ENCODE data around the gene CABP7. TPM values are rescaled to one million over a fixed set of nuclear protein-coding genes. Genes with fewer than 3 reads are reported as not detected.

CABP7 gene
- total RNA-seq, 1 donor from 2014 or later = not detected

DNA sequence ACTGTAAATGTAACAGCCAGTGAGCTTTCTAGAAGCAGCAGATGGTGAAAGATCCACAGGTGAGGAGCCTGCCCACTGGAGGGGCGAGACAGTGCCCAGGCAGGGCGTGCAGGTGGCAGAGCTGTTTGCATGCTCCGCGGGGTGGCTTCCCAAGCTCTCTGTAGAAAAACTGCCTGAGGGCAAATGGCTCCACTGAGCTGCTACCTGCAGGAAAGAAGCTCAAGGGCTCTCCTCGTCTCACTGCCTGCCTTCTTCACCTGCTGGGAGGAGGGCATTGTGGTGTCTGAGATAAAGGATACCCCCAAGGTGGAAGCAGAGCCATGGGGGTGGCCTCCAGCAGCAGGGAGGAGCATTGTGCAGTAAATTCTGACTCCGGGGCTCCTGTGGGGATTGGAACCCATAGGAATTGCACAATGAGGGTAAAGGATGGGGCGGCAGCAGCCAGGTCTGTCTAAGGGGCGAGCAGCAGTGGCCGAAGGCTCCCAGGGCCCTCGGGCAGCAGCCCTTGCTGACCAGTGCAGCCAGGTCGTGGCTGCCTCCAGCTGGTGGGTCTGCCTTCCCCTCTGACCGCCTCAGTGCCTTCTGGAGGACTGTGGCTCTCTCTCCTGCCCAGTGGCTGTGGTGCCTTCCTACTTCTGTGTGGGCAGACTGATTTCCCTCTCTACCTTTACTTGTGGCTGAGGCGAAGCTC, 28.0 kb upstream of the CABP7 start:
- no peaks in the 10 kb centered on the region for H3K27me3 Mint-ChIP-seq (ENCODE audit: unreplicated experiment)
- H3K27ac Mint-ChIP-seq (ENCODE audit: unreplicated experiment) = no peak overlapping the region
- H3K4me3 Mint-ChIP-seq (ENCODE audit: unreplicated experiment) = no peak overlapping the region
- no peaks in the 10 kb centered on the region for H3K9me3 Mint-ChIP-seq (ENCODE audit: unreplicated experiment)
- peaks cover 19% of the 10 kb centered on the region for H3K36me3 Mint-ChIP-seq (ENCODE audit: unreplicated experiment)
- no peak for DNase-seq (ENCODE audit: extremely low spot score, unreplicated experiment)
- H3K4me1 Mint-ChIP-seq (ENCODE audit: unreplicated experiment) = peaks cover 12% of the 10 kb centered on the region
- TF ChIP-seq, protein P1, sequence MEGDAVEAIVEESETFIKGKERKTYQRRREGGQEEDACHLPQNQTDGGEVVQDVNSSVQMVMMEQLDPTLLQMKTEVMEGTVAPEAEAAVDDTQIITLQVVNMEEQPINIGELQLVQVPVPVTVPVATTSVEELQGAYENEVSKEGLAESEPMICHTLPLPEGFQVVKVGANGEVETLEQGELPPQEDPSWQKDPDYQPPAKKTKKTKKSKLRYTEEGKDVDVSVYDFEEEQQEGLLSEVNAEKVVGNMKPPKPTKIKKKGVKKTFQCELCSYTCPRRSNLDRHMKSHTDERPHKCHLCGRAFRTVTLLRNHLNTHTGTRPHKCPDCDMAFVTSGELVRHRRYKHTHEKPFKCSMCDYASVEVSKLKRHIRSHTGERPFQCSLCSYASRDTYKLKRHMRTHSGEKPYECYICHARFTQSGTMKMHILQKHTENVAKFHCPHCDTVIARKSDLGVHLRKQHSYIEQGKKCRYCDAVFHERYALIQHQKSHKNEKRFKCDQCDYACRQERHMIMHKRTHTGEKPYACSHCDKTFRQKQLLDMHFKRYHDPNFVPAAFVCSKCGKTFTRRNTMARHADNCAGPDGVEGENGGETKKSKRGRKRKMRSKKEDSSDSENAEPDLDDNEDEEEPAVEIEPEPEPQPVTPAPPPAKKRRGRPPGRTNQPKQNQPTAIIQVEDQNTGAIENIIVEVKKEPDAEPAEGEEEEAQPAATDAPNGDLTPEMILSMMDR (IDR thresholded peaks at IDR 0.05) = no peak

DNA sequence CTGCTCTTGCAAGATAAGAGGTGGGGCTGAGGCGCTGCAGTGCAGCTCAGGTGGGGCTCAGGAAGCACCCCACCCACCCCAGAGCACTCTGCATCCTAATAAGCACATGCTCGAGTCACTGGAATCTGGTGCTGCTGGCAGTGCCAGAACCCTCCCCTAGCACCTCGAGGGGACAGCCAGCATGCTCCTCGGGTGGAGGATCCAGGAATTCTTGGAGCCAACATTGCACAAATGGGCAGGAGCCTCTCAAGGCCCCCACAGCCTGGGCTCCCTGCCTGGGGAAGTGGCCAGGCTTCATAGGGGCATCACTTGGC, 27.5 kb upstream of the CABP7 start:
- H3K27ac Mint-ChIP-seq (ENCODE audit: unreplicated experiment) = no peak overlapping the region
- TF ChIP-seq, protein P1 (IDR thresholded peaks at IDR 0.05) = no peak
- H3K4me3 Mint-ChIP-seq (ENCODE audit: unreplicated experiment) = no peak overlapping the region
- no peaks in the 10 kb centered on the region for H3K27me3 Mint-ChIP-seq (ENCODE audit: unreplicated experiment)
- DNase-seq (ENCODE audit: extremely low spot score, unreplicated experiment) = no peak
- H3K9me3 Mint-ChIP-seq (ENCODE audit: unreplicated experiment) = no peaks in the 10 kb centered on the region
- H3K4me1 Mint-ChIP-seq (ENCODE audit: unreplicated experiment) = peaks cover 12% of the 10 kb centered on the region
- H3K36me3 Mint-ChIP-seq (ENCODE audit: unreplicated experiment) = peaks cover 14% of the 10 kb centered on the region

DNA sequence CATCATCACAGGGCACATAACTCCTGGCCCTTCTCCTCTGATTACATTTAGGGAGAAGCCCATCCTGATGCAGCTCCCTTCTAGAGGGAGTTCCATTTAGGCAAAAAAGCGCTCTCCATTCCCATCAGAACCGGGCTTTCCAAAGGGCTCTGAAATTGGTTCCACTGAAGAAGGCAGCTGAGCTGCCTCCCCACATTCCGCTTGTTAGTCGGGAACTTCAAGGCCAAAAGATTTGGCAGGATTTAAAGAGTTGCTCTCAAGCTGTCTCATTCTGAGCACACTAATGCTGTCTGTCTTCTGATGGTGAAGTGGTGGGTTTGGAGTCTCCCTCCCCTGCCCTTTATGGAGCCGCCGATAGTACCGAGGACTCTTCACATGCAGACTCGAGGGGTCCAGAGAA, 26.6 kb upstream of the CABP7 start:
- Mint-ChIP-seq H3K9me3 (ENCODE audit: unreplicated experiment) (no peaks in the 10 kb centered on the region), H3K27me3 (ENCODE audit: unreplicated experiment) (no peaks in the 10 kb centered on the region), H3K27ac (ENCODE audit: unreplicated experiment) (no peak overlapping the region), H3K4me3 (ENCODE audit: unreplicated experiment) (no peak overlapping the region), H3K36me3 (ENCODE audit: unreplicated experiment) (peaks cover 14% of the 10 kb centered on the region), H3K4me1 (ENCODE audit: unreplicated experiment) (peaks cover 12% of the 10 kb centered on the region)
- no peak for DNase-seq (ENCODE audit: extremely low spot score, unreplicated experiment)
- TF ChIP-seq, protein P1 (IDR thresholded peaks at IDR 0.05) = no peak

DNA sequence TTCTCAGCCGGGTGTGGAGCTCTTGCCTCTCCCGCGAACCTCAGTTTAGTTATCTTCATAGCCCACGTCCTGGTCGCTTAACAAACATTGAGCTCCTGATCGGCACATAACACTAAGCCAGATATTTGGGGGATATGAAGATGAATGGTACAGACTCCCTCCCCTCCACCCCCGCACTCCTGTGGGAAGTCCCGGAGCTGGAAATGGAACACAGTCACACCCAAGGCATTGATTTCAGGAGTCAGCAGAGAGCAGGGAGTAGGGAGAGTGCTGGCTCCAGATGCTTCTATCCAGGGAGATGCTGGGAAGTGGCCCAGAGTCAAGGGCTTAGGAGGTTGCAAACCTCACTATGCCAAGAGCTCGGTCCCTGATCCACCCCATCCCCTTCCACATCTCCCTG, 26.1 kb upstream of the CABP7 start:
- Mint-ChIP-seq H3K27ac (ENCODE audit: unreplicated experiment) (no peak overlapping the region), H3K4me3 (ENCODE audit: unreplicated experiment) (no peak overlapping the region), H3K9me3 (ENCODE audit: unreplicated experiment) (no peaks in the 10 kb centered on the region), H3K36me3 (ENCODE audit: unreplicated experiment) (peaks cover 13% of the 10 kb centered on the region), H3K4me1 (ENCODE audit: unreplicated experiment) (peaks cover 10% of the 10 kb centered on the region), H3K27me3 (ENCODE audit: unreplicated experiment) (no peaks in the 10 kb centered on the region)
- TF ChIP-seq, protein P1 (IDR thresholded peaks at IDR 0.05) = no peak
- DNase-seq (ENCODE audit: extremely low spot score, unreplicated experiment) = no peak

DNA sequence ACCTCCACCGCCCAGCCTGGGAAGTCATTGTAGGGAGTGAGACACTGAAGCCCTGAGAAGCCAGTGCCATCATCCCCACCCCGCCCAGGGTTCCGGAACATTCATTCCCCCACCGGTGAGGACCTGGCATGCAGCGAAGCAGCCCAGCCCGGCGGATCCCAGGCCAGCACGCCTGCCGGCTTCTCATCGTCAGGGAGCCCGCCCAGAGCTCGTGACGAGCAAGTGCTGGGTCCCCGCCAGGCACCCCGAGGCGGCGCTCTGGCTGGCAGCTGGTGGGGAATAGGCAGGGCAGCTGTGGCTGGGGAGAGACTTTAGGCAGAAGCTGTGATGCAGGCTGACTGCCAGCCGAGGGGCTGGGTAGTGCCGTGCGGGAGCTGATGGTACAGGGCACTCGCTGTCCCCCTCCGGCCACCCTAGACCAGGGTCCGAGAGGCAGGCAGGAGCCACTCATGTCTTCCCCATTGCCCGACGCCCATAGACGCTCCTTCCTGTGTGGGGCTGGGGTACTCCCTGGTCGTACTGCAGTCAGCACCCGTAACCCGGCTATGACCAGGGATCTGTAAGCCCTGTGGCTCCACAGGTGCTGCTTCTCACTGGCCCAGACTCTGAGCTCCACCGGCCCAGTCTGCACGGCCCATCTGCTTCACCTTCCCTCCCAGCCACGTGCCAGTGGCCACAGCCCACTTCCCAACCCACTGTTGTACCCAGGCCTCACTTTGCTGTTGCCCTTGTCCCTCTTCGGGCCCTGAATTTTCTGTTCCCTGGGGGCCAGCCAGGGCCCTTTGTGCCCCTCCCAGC, 24.5 kb upstream of the CABP7 start:
- no peak overlapping the region for H3K4me3 Mint-ChIP-seq (ENCODE audit: unreplicated experiment)
- no peaks in the 10 kb centered on the region for H3K9me3 Mint-ChIP-seq (ENCODE audit: unreplicated experiment)
- no peaks in the 10 kb centered on the region for H3K4me1 Mint-ChIP-seq (ENCODE audit: unreplicated experiment)
- H3K27me3 Mint-ChIP-seq (ENCODE audit: unreplicated experiment) = no peaks in the 10 kb centered on the region
- no peak overlapping the region for H3K27ac Mint-ChIP-seq (ENCODE audit: unreplicated experiment)
- peaks cover 13% of the 10 kb centered on the region for H3K36me3 Mint-ChIP-seq (ENCODE audit: unreplicated experiment)
- TF ChIP-seq, protein P1 (IDR thresholded peaks at IDR 0.05) = no peak
- no peak for DNase-seq (ENCODE audit: extremely low spot score, unreplicated experiment)
